ENCODE results near the gene MBD3L1.

MBD3L1 gene

GRCh38 chr19:8880868-8881488, 48.8 kb downstream of the MBD3L1 start:
- no peak for FAIRE-seq
- no peak for DNase-seq (ENCODE audit: insufficient read length, low spot score)

DNA sequence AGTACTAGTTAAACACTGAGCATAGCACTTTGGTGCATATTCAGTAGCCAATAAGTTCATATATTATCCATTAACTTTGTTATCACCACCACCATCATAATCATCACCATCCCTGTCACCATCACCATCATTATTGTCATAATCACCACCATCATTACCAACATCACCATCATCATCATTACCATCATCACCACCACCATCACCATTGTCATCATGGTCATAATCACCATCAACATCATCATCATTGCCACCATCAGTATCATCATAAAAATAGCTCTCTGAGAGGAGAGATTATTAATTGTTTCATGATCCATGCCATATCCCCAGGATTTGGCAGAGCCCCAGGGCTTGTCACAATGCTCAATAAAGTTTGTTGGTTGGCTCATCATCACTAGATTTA, 49.3 kb downstream of the MBD3L1 start:
- DNase-seq (ENCODE audit: insufficient read length, low spot score), result no peak
- no peak for FAIRE-seq

GRCh38 chr19:8884416-8884815, 52.2 kb downstream of the MBD3L1 start:
- FAIRE-seq, result no peak
- no peak for DNase-seq (ENCODE audit: insufficient read length, low spot score)

DNA sequence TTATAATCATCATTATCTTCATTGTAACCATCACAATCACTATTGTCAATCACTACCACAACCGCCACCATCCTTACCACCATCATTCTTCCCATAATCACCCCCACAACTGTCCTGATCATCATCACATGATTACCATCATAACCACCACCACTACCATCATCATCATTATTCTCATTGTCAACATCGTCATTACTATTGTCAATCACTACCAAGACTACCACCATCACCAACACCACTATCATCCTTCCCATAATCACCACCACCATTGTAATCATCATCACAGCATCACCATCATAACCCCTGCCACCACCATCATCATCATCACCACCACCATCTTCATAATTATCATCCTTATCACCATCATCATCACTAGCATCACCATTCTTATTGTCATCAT, 55.2 kb downstream of the MBD3L1 start:
- FAIRE-seq (no peak), DNase-seq (ENCODE audit: insufficient read length, low spot score) (no peak)

- FAIRE-seq, result no peak
- DNase-seq (ENCODE audit: insufficient read length, low spot score), result no peak
Measured at GRCh38 chr19:8890260-8890659, 58.1 kb downstream of the MBD3L1 start.

Measured in GM19239 (cell line).